Coronary artery (tissue), 2 donors: ENCODE measurements around the gene WDR64.

Experiments
- DNase-seq: peaks from one replicate; pipeline ENCODE4 v3.0.0-alpha.2; 2017; ENCODE audit warnings: low spot score
- H3K27ac ChIP-seq, 2 donors: fragments of 200-600 bp; sonication (generic); one replicate each; pipeline ENCODE4 v1.5.1; 2016 to 2019
- H3K4me3 ChIP-seq: fragments of 200-600 bp; sonication (generic); 2 replicates; pipeline ENCODE4 v1.5.1; 2016; ENCODE audit warnings: mild to moderate bottlenecking, moderate library complexity
- CTCF ChIP-seq: fragments of 200-600 bp; sonication (generic); IDR thresholded peaks from one replicate; pipeline ENCODE4 v1.5.1; 2019; ENCODE audit warnings: antibody characterized with exemption

Gene WDR64

DNA sequence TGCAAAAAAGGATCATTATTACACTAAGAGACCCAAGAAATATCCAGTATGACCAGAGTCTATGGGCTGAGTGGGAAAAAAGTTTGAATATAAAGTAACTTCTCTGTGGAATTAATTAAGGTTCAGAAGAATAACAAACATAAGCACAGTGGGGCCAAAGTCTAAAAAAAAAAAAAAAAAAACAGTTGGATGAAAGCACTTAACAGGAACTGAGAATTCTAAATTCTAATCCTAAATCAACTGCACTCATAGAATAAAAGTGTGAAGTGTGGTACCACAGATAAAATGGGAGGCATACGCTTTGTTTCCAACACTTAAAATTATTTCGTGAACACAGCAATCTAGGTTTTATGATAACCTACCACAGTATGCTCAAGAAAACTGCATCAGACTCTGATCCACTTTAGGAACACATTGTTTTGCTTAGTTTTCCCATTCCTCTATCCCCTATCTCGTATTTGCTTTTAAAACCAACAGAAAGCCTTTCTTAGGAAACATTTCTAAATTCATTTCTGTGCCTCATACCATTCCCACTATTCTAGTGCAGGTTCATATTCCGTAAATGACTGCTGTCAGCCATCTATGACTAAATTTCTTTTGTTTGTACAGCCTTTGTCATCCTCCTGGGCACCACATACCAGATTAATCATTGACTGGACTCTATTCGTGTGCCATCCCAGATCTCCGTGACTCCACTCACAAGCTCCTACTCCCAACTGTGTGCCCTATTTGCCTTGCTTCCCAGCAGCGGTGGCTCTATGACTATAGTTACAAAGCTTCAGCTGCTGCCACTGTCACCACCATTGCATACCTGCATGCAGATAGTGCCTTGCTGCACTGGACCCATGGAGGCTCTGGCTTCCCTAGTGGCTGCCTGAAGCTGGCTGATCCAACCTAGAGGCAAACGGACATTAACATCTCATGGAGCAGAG lies 36.8 kb upstream of the WDR64 start:
- TF ChIP-seq CTCF, result no peak
- Histone ChIP-seq H3K4me3 (no peak overlapping the region), H3K27ac (no peak overlapping the region)
- no peak for DNase-seq

DNA sequence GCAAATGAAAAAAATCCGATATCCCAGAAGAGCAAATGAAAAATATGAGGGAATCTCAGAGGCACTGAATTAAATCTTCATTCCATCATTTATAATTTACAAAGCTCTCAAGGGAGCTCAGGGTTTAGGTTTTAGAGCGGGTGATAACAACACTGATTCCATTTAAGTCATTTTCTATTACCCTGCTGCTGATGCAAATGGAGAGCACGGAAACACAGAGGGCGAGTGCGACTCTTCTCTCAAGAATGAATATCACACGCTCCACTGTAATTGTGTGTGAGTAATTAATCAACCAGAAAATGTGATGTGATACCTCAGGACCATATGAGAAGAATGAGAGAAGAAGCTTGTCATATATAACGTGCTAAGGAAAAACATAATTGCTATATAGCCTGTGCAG lies 34.7 kb upstream of the WDR64 start:
- no peak overlapping the region for H3K27ac ChIP-seq
- DNase-seq, result no peak
- H3K4me3 ChIP-seq, result no peak overlapping the region
- TF ChIP-seq CTCF, result no peak

GRCh38 chr1:241622669-241623068 lies 29.4 kb upstream of the WDR64 start:
- H3K27ac ChIP-seq, result no peak overlapping the region
- no peak for DNase-seq
- H3K4me3 ChIP-seq, result no peak overlapping the region

DNA sequence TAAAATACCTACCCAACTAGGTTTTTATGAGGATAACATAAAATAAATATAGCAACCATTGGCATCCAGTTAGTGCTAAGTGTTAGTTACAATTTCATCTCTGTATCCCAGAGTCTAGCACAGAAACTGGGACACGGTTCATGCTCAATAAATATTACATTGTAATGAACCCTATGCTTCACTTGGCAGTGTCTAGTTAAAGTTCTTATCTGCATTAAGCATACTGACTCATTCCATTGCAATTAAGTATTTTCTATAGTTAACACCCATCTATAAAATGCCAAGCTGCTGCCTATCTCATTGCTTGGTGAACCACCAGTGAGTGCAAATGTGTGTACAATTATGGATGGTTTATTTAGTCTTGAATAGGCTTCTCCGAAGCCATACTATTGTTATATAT lies 27.1 kb upstream of the WDR64 start:
- H3K27ac ChIP-seq, result no peak overlapping the region
- no peak overlapping the region for H3K4me3 ChIP-seq
- DNase-seq, result no peak
- no peak for TF ChIP-seq CTCF

More at GRCh38 chr1:241622669-241623068, 29.4 kb upstream of the WDR64 start:
- no peak for TF ChIP-seq CTCF

- TF ChIP-seq CTCF, result peak; percentile 18
- H3K4me3 ChIP-seq, result no peak overlapping the region
- no peak for DNase-seq
- H3K27ac ChIP-seq, result no peak overlapping the region
Observed at GRCh38 chr1:241627453-241628259, 24.4 kb upstream of the WDR64 start.

- Histone ChIP-seq H3K27ac (no peak overlapping the region), H3K4me3 (no peak overlapping the region)
- no peak for TF ChIP-seq CTCF
- no peak for DNase-seq
Observed at GRCh38 chr1:241630005-241630404, 22.1 kb upstream of the WDR64 start.
